HG02588 (cell line): Measurements from ENCODE around the gene CTSE.
A peak's percentile ranks its signal among the peaks of the same experiment; 100 is the strongest.

Experiments
- ATAC-seq: cut with Tn5 transposase; IDR thresholded peaks from one replicate; pipeline ENCODE4 v1.9.1; 2021; ENCODE audit warnings: mild to moderate bottlenecking, moderate library complexity; ENCODE audit not compliant: unreplicated experiment

Gene CTSE

DNA sequence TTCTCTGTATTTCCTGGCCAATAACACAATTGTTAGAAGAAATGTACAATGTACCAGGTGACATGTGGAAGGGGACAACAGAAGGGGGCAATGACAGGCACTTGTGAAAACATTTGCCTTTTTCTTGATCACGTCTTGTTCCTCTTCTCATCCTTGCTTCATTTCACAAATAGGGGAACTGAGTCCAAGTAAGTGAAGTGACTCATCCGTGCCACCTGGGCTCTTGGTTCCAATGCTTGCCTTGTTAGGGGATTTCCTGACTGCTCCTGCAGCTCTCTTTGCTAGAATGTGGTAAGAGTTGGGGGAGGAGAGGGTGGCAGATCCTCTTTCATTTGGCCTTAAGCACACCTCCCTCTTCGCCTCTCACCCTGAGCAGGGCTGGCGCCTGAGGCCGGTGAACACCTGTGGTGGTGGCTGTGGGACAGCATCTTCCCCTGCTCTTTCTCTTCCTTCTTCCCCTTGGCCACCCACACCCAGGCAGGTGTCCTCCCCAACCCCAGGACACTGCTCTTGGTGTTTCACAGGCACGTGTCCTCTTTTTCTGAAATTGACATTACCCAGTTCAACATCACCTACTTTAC, 27.1 kb upstream of the CTSE start:
- ATAC-seq, result peak; percentile 85

GRCh38 chr1:206049919-206050600, 26.4 kb upstream of the CTSE start:
- ATAC-seq, result no peak

DNA sequence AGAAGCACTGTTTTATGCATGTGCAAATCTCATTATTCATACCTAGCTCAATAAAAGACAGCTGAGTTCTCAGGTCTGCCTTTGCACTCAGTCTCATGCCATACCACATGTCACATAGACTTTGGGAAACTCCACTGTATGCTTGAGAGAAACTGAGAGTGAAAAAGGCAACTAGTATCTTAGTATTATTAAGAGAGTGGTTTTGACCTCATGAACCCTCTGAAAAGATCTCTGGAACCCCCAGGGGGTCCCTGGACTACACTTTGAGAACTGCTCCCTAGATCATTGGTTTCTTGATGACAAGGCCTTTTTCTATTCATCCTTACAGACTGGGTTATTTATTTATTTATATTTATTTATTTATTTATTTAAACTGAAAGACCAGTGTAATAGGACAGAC, 25.6 kb upstream of the CTSE start:
- peak; percentile 34 for ATAC-seq

DNA sequence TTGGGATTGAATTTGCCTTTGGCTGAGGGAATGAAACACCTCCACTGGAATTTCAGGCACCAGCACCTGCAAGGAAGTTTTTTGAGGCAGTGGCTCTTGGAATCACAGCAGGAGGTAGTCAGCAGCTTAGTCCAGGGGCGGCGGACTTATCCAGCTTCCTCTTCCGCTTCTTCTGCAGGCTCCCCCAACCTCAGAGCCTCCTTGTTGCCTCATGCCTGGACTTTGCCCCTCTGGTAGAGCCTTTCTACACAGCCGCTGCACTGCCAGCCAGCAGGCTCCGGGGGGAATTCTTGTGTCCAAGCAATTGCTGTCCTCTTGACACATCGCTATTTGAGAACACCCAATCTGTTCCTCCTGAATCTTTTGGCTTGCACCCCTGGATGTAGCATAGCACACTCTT, 24.9 kb upstream of the CTSE start:
- ATAC-seq, result no peak

DNA sequence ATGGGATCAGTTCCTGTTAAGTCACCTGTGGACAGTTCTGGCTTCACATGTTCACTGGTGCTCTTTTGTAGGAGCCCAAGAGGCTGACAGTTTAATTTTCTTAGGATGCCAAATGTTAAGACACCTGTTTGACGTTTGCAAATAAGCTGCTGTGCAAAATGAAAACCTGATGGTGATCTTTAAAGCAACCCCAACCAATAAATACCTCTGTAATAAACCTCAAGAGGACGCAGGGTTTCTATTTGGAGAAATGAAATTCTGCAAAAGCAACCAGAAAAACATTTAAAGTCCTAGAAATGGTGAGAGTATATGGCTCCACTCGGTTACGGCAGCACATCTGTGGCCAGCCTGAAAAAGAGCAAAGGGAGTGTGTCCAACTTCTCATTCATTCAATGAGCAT, 23.6 kb upstream of the CTSE start:
- no peak for ATAC-seq

GRCh38 chr1:206041640-206042039, 17.9 kb upstream of the CTSE start:
- no peak for ATAC-seq

DNA sequence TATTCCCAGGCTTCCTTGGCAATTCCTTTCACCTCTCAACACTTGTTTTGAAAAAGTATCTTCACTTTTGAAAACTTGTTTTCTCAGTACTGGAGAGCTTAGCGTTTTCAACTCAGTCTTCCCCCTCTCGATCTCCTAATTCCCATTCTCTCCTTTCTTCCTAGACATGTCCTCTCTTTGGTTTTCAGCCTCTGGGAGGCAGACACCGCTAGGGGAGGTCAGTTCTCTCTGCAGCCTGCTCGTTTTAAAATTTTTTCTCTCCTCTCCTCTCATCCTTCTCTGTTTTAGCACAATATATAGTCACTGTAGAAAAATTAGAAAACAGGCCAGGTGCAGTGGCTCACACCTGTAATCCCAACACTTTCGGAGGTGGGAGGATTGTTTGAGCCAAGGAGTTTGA, 16.6 kb upstream of the CTSE start:
- no peak for ATAC-seq

- no peak for ATAC-seq
Measured at GRCh38 chr1:206039046-206039973, 15.6 kb upstream of the CTSE start.

GRCh38 chr1:206037581-206037980, 13.9 kb upstream of the CTSE start:
- ATAC-seq, result no peak

GRCh38 chr1:206036663-206037455, 13.2 kb upstream of the CTSE start:
- peak; percentile 43 for ATAC-seq

GRCh38 chr1:206035027-206035426, 11.3 kb upstream of the CTSE start:
- ATAC-seq, result no peak

DNA sequence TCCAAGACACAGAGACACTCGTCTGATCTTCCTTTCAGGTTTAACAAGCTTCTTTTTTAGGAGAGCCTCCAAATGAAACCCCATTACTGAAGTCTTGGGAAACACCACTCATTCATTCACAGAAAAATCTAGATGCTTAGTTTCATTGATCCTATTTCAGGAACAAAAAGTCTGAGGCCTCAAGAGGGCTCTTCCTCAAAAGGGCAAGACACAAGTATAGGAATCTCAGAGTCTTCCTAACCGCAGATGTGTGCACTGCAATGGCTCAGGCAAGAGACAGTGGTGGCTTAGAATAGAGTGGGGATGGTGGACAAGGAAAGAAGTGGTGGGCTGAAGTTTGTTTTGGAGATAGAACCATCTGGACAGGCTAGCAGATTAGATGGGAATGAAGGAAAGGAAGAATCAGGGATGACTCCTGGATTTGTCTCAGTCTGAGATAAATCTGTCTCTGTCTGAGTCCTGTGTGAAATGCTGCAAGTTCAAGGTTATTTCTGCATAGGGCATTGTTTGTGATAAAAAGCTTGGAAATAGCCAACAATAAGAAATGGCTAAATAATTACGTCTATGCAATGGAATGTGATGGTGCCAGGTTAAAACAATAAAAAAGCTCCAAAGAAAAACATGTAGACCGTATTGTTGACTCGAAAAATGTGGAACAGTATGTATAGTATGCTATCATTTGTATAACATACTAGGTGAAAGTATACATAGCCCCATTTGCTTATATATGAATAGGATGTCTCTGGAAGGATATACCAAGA, 8.9 kb upstream of the CTSE start:
- ATAC-seq, result no peak

GRCh38 chr1:206030714-206031113, 7.0 kb upstream of the CTSE start:
- no peak for ATAC-seq

- no peak for ATAC-seq
Measured at GRCh38 chr1:206030191-206030590, 6.5 kb upstream of the CTSE start.

DNA sequence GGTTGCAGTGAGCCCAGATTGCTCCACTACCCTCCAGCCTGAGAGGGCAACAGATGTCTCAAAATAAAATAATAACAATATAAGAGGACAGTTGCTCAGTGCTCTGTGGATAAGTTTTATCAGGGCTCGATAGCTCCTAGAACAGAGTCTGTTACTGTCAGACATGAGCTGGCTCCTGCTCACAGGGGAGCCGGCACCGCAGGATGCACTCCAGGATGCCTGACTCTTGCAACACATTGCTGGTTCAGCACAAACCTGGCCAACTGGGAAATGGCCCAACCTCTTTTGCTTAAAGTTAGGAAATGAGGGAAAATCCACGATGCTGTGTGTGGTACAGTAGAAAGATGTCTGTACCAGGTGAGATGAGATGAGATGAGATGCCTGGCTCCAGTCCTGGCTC, 5.8 kb upstream of the CTSE start:
- no peak for ATAC-seq

DNA sequence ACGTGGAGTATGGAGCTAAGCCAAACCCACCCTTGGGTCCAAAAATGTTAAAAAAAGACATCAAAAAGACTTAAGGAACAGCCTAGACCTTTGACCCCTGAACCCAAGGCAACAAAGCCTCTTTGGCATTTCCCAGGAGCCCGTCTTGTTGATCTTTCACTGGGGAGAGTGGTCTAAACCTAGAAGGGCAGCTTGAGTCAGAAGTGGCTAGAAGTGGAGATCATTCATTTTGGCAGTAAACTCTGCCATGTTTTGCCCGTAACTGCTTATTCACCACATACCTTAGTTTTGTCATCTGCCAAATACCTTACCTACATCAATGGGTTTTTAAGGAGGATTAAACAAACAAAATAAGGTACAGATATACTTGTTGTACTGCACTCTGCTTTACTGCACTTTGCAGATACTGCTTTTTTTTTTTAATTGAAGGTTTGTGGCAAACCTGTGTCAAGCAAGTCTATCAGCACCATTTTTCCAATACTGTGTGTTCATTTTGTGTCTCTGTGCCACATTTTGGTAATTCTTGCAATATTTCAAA, 1.7 kb upstream of the CTSE start:
- no peak for ATAC-seq

- no peak for ATAC-seq
Measured at GRCh38 chr1:206022766-206023165, 929 bp downstream of the CTSE start.

- ATAC-seq, result no peak
Measured at GRCh38 chr1:206021626-206022365, 1.9 kb downstream of the CTSE start.

DNA sequence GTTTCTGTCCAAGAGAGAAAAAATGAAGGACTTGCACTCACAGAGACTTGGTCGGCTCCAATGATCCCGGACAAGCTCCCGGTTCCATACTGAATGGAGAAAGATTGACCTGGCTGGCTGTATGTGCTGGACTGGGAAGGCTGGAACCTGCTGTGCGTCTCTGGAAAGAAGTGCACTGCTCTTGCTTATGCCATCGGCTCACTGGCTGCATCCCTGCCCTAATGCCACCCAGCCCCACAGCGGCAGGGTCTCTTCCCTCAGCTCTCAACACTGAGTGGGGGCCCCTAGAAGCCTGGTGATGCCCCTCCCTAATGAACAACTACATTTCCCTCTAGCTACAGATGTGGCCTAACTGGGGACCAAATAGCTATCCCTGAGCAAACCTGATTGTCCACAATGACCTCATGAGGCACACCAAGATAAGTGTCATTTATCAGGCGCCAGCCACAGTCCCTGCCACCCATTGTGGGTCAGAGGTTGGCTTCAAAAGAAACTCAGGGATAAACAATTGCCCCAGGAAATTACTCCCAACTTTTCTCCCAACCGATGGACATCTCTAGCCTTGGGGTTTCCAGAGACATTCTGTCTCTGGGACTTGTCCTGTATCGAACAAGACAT, 2.6 kb downstream of the CTSE start:
- no peak for ATAC-seq
